ENCODE results near the gene SLC5A11.
"Not testable (repeated sequence)": the region's sequence is repeated elsewhere in the genome, so short reads cannot be mapped to it uniquely, and the experiment has no call there.

SLC5A11 gene

DNA sequence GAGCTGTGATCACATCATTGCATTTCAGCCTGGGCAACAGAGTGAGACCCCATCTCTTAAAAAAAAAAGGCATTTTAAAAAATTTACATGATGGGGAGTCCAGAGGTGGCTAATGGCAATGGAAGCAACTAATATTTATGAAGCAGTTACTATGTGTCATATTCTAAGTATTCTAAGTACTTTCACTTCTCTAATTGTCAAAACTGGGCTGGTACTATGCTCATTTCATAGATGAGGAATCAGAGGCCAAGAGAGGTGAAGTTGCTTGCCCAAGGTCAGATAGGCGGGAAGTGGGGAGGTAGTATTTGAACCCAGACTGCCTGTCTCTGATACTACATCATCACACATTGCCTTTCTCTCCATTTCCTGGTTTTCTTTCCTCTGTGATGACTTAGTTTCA is 50.7 kb downstream of the SLC5A11 start:
- DNase-seq (ENCODE audit: low read depth): no peak
- TF ChIP-seq CTCF (conservative IDR thresholded peaks at IDR 0.05; ENCODE audit: control insufficient read depth, insufficient read depth, low read depth, low read length): no peak
- H3K4me3 ChIP-seq (ENCODE audit: control insufficient read depth, low read depth, low read length): no peak overlapping the region

GRCh38 chr16:24897522-24897921 is 51.8 kb downstream of the SLC5A11 start:
- not testable (repeated sequence) for DNase-seq (ENCODE audit: low read depth); H3K4me3 ChIP-seq (ENCODE audit: control insufficient read depth, low read depth, low read length)

GRCh38 chr16:24900230-24900629 is 54.5 kb downstream of the SLC5A11 start:
- no peak for TF ChIP-seq CTCF (conservative IDR thresholded peaks at IDR 0.05; ENCODE audit: control insufficient read depth, insufficient read depth, low read depth, low read length)
- no peak overlapping the region for H3K4me3 ChIP-seq (ENCODE audit: control insufficient read depth, low read depth, low read length)
- DNase-seq (ENCODE audit: low read depth): no peak

DNA sequence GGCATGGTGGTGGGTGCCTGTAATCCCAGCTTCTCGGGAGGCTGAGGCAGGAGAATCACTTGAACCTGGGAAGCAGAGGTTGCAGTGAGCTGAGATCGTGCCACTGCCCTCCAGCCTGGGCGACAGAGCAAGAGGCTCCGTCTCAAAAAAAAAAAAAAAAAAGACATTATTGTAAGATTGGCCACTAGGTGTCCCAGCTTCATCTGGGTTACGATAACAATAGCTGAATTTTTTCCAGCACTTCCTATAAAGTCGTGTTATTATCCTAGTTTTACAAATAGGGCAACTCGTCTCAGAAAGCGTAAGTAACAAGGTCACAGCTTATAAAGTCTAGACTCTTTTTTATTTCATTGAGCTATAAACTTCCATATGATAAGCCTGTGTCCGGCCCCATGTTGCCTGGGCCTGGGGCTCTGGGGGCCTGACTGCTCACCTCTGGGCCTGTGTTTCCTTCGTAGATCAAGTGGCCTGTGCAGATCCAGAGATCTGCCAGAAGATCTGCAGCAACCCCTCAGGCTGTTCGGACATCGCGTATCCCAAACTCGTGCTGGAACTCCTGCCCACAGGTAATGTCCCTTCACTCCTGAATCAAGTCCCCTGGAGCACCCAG is 60.5 kb downstream of the SLC5A11 start:
- DNase-seq (ENCODE audit: low read depth): peak; percentile 46
- H3K4me3 ChIP-seq (ENCODE audit: control insufficient read depth, low read depth, low read length): no peak overlapping the region
- TF ChIP-seq CTCF (conservative IDR thresholded peaks at IDR 0.05; ENCODE audit: control insufficient read depth, insufficient read depth, low read depth, low read length): peak; percentile 53

DNA sequence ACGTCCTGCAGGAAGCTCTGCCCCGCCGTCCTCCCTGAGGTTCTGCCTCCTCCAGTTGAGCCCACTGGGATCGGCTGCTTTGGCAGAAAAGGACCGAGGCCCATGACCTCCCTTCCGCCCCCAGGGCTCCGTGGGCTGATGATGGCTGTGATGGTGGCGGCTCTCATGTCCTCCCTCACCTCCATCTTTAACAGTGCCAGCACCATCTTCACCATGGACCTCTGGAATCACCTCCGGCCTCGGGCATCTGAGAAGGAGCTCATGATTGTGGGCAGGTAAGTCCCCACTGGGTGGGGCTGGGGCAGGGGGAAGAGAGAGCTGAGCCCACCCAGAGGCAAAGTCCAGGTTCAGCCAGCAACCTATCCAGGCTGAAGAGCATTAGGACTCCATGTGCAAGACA is 61.1 kb downstream of the SLC5A11 start:
- H3K4me3 ChIP-seq (ENCODE audit: control insufficient read depth, low read depth, low read length): no peak overlapping the region
- no peak for DNase-seq (ENCODE audit: low read depth)
- TF ChIP-seq CTCF (conservative IDR thresholded peaks at IDR 0.05; ENCODE audit: control insufficient read depth, insufficient read depth, low read depth, low read length): no peak

GRCh38 chr16:24908716-24909115 is 63.0 kb downstream of the SLC5A11 start:
- H3K4me3 ChIP-seq (ENCODE audit: control insufficient read depth, low read depth, low read length): no peak overlapping the region
- no peak for DNase-seq (ENCODE audit: low read depth)
- TF ChIP-seq CTCF (conservative IDR thresholded peaks at IDR 0.05; ENCODE audit: control insufficient read depth, insufficient read depth, low read depth, low read length): no peak

GRCh38 chr16:24909856-24910255 is 64.1 kb downstream of the SLC5A11 start:
- H3K4me3 ChIP-seq (ENCODE audit: control insufficient read depth, low read depth, low read length): no peak overlapping the region
- DNase-seq (ENCODE audit: low read depth): no peak
- no peak for TF ChIP-seq CTCF (conservative IDR thresholded peaks at IDR 0.05; ENCODE audit: control insufficient read depth, insufficient read depth, low read depth, low read length)
